A673 (cell line): Measurements from ENCODE around the gene IGFN1. TPM values are rescaled to one million over a fixed set of nuclear protein-coding genes. Genes with fewer than 3 reads are reported as not detected.

Experiments used
- BruUV-seq: library from RNA; stranded (reverse); fragments of 400-500 nt; replicated peaks from 2 replicates; lab custom pipeline; 2021; lab: Mats Ljungman, UMichigan
- CTCF ChIA-PET: fragments of 300-600 bp; sonication (Branson Sonifier 250); formaldehyde crosslinking; loops from one replicate; lab custom pipeline; 2022; ENCODE audit warnings: antibody characterized with exemption; lab: Charles Lee
- POLR2A ChIA-PET: fragments of 300-600 bp; sonication (Branson Sonifier 250); formaldehyde crosslinking; loops from one replicate; lab custom pipeline; 2022; ENCODE audit warnings: antibody characterized with exemption; ENCODE audit not compliant: low non-redundant PET; lab: Charles Lee
- DNase-seq: peaks from one replicate; pipeline ENCODE4 v3.0.0-alpha.2; 2015; ENCODE audit warnings: low spot score
- H3K27ac ChIP-seq: fragments of 200-600 bp; sonication (generic); 2 replicates; pipeline ENCODE4 v1.5.1; 2016; ENCODE audit warnings: mixed run types, low read depth, mild to moderate bottlenecking, mixed read lengths, antibody characterized with exemption, low read length; ENCODE audit not compliant: poor library complexity, severe bottlenecking
- H3K27me3 ChIP-seq: fragments of 200-600 bp; sonication (generic); replicated peaks from 2 replicates; pipeline ENCODE4 v1.6.1; 2017; ENCODE audit warnings: mixed run types, low read depth, mild to moderate bottlenecking, mixed read lengths, antibody characterized with exemption, low read length; ENCODE audit not compliant: insufficient read depth, poor library complexity
- H3K36me3 ChIP-seq: fragments of 200-600 bp; sonication (generic); 2 replicates; pipeline ENCODE4 v1.6.1; 2016; ENCODE audit warnings: mixed run types, mild to moderate bottlenecking, mixed read lengths, antibody characterized with exemption, low read length; ENCODE audit not compliant: insufficient read depth, poor library complexity, severe bottlenecking
- H3K4me1 ChIP-seq: fragments of 200-600 bp; sonication (generic); 2 replicates; pipeline ENCODE4 v1.6.1; 2017; ENCODE audit warnings: mixed run types, mild to moderate bottlenecking, mixed read lengths, antibody characterized with exemption, low read length; ENCODE audit not compliant: insufficient read depth, poor library complexity, severe bottlenecking
- H3K4me3 ChIP-seq: fragments of 200-600 bp; sonication (generic); 2 replicates; pipeline ENCODE4 v1.5.1; 2016; ENCODE audit warnings: low read depth, mixed run types, mild to moderate bottlenecking, mixed read lengths, low read length; ENCODE audit not compliant: poor library complexity, severe bottlenecking
- H3K9me3 ChIP-seq: fragments of 200-600 bp; sonication (generic); 2 replicates; pipeline ENCODE4 v1.6.1; 2016; ENCODE audit warnings: mixed run types, low read depth, mild to moderate bottlenecking, mixed read lengths, antibody characterized with exemption, low read length; ENCODE audit not compliant: poor library complexity, severe bottlenecking
- EZH2 ChIP-seq: fragments of 200-600 bp; sonication (generic); IDR thresholded peaks from 2 replicates; pipeline ENCODE4 v1.6.1; 2017; ENCODE audit warnings: borderline replicate concordance, low read depth, mild to moderate bottlenecking, mixed read lengths, antibody characterized with exemption, low read length; ENCODE audit not compliant: poor library complexity, severe bottlenecking
- intact Hi-C: fragments of 100-400 bp; cut with micrococcal nuclease; formaldehyde crosslinking; loops from one replicate; pipeline ENCODE4 v1.10.0; 2022; ENCODE audit not compliant: unreplicated experiment
- total RNA-seq: library from RNA; stranded (reverse); gene quantifications from 2 replicates; pipeline ENCODE4 v1.2.3, GENCODE V29; 2021
- TF ChIP-seq, protein P1 (sequence below): fragments of 300-800, 200-600 bp; sonication (generic); conservative IDR thresholded peaks from 2 replicates; pipeline ENCODE4 v1.5.1; 2017; ENCODE audit warnings: low read depth, mild to moderate bottlenecking, antibody characterized with exemption, low read length, moderate library complexity, mixed read lengths

The IGFN1 gene
- total RNA-seq, 1 experiment from 2014 or later: 1.2 TPM

DNA sequence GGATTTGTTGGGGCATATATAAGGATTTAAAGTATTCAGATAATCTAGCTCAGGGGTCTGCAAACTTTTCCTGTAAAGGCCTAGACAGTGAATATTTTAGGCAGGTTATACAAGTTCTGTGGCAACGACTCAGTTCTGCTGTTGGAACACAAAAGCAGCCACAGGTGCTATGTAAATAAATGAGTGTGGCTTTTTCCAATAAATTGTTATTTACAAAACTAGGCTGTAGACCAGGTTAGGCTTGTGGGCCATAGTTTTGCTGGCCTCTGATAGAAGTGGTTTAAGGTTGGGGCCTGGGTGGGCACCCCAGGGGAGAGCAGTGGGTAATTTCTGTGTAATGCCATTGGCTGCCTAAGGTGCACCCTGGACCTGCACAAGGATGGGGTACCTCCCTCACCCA, 16.9 kb upstream of the IGFN1 start:
- TF ChIP-seq, protein P1, sequence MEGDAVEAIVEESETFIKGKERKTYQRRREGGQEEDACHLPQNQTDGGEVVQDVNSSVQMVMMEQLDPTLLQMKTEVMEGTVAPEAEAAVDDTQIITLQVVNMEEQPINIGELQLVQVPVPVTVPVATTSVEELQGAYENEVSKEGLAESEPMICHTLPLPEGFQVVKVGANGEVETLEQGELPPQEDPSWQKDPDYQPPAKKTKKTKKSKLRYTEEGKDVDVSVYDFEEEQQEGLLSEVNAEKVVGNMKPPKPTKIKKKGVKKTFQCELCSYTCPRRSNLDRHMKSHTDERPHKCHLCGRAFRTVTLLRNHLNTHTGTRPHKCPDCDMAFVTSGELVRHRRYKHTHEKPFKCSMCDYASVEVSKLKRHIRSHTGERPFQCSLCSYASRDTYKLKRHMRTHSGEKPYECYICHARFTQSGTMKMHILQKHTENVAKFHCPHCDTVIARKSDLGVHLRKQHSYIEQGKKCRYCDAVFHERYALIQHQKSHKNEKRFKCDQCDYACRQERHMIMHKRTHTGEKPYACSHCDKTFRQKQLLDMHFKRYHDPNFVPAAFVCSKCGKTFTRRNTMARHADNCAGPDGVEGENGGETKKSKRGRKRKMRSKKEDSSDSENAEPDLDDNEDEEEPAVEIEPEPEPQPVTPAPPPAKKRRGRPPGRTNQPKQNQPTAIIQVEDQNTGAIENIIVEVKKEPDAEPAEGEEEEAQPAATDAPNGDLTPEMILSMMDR: no peak
- no peak for TF ChIP-seq EZH2

DNA sequence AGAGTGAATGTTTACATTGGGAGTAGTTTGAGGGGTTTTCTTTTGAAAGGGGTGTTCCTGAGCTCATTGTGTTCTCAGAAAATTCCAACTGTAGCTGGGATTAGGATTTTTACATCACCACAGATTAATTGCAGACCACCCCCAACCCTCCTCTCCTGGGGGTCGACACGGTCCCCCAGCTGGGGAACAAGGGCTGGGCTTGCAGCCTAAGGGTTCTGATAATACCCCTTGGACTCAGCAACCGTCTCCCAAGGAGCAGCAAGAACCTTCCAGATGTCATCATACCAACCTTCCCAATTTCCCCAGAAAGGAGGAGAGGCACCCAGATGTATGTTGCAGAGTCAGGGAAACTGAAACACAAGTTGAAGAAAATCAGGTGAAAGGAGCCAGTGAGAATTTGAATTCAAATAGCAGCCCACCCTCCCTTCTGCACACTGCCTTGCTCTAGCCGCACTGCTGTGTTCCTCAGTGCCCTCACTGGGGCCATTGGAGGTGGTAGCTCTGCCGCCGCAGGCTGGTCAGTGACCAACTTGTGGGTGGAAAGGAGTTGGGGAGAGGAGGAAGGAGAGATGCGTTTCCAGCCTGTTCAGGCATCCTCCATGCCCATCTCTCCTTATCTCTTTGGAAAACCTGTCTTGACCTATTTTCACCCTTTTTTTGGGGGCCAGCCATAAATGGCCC, 14.7 kb upstream of the IGFN1 start:
- DNase-seq: no peak
- Histone ChIP-seq H3K4me1 (peaks cover 5% of the 10 kb centered on the region), H3K27me3 (no peaks in the 10 kb centered on the region), H3K36me3 (no peaks in the 10 kb centered on the region), H3K9me3 (no peaks in the 10 kb centered on the region), H3K4me3 (no peak overlapping the region), H3K27ac (no peak overlapping the region)
- ChIA-PET CTCF (no interaction called here), POLR2A (no interaction called here)
- TF ChIP-seq, protein P1: no peak
- no peak for TF ChIP-seq EZH2
- intact Hi-C loops: no loop called here
- no TSS peak for BruUV-seq

More for the DNA sequence above, 16.9 kb upstream of the IGFN1 start:
- BruUV-seq: no TSS peak
- ChIA-PET CTCF (no interaction called here), POLR2A (no interaction called here)
- no peaks in the 10 kb centered on the region for H3K27me3 ChIP-seq
- intact Hi-C loops: no loop called here
- H3K27ac ChIP-seq: no peak overlapping the region
- no peaks in the 10 kb centered on the region for H3K36me3 ChIP-seq
- H3K9me3 ChIP-seq: no peaks in the 10 kb centered on the region
- no peak overlapping the region for H3K4me3 ChIP-seq
- DNase-seq: no peak
- peaks cover 5% of the 10 kb centered on the region for H3K4me1 ChIP-seq

DNA sequence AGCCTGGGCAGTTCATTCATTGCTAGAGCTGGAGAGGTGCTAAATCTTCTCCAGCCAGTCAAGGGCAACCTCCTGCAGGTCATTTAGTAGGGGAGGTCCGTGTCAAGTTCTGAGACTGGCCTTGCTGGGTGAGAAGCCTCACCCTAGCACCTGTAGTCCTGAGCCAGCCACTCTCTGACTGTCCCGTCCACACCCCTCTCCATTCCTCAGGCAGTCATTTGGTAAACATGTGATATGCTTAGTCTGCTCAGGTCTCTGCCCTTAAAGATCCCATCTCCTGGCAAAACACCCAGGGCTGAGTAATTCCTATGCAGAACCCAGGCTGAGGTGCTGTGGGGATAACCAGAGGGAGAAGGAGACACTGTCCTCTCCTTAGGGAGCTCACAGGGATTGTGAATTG, 13.7 kb upstream of the IGFN1 start:
- TF ChIP-seq, protein P1: no peak
- TF ChIP-seq EZH2: no peak
- no peak overlapping the region for H3K4me3 ChIP-seq
- CTCF ChIA-PET: no interaction called here
- H3K36me3 ChIP-seq: no peaks in the 10 kb centered on the region
- intact Hi-C loops: no loop called here
- H3K4me1 ChIP-seq: no peaks in the 10 kb centered on the region
- BruUV-seq: no TSS peak
- no peaks in the 10 kb centered on the region for H3K27me3 ChIP-seq
- no peak overlapping the region for H3K27ac ChIP-seq
- POLR2A ChIA-PET: no interaction called here
- no peak for DNase-seq
- H3K9me3 ChIP-seq: no peaks in the 10 kb centered on the region
